ENCODE measurements around the gene FMN2.

FMN2 gene

DNA sequence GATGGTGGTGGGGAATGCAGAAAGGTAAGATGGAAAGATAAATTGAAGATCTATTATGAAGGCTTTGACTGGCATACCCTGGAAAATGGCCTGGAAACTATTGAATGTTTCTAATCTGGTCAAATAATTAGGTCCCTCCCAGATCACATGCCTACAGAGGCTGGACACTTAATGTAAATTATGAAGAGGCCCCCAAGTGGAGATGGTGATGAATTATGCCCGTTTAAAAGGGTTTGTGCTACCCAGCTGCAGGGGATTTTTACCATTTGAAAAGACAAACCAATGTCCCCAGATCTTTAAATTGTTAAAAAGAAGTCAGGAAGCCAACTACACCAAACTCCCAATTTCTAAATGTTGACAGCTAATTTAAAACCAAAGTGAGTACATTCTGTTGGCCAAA lies 35.7 kb upstream of the FMN2 start:
- Histone ChIP-seq H3K79me2 (ENCODE audit: low read length) (no peaks in the 10 kb centered on the region), H3K36me3 (replicated peaks; ENCODE audit: low read depth, low read length) (no peaks in the 10 kb centered on the region), H3K4me3 (ENCODE audit: low read length) (no peak overlapping the region), H3K4me2 (ENCODE audit: low read length) (no peak overlapping the region), H4K20me1 (ENCODE audit: insufficient read depth, low read length) (no peaks in the 10 kb centered on the region), H3K9me3 (ENCODE audit: insufficient read depth, low read length) (no peaks in the 10 kb centered on the region), H3K4me1 (ENCODE audit: low read length) (no peaks in the 10 kb centered on the region), H3K9ac (ENCODE audit: low read length) (no peak overlapping the region), H3K27me3 (ENCODE audit: low read depth, low read length) (no peaks in the 10 kb centered on the region), H3K27ac (ENCODE audit: low read length) (no peak overlapping the region), H2AFZ (ENCODE audit: low read depth, low read length) (no peak overlapping the region)
- TF ChIP-seq, protein P1, sequence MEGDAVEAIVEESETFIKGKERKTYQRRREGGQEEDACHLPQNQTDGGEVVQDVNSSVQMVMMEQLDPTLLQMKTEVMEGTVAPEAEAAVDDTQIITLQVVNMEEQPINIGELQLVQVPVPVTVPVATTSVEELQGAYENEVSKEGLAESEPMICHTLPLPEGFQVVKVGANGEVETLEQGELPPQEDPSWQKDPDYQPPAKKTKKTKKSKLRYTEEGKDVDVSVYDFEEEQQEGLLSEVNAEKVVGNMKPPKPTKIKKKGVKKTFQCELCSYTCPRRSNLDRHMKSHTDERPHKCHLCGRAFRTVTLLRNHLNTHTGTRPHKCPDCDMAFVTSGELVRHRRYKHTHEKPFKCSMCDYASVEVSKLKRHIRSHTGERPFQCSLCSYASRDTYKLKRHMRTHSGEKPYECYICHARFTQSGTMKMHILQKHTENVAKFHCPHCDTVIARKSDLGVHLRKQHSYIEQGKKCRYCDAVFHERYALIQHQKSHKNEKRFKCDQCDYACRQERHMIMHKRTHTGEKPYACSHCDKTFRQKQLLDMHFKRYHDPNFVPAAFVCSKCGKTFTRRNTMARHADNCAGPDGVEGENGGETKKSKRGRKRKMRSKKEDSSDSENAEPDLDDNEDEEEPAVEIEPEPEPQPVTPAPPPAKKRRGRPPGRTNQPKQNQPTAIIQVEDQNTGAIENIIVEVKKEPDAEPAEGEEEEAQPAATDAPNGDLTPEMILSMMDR (IDR thresholded peaks at IDR 0.05; ENCODE audit: low read depth, low read length): no peak
- TF ChIP-seq EZH2phosphoT487 (IDR thresholded peaks at IDR 0.05; ENCODE audit: low read depth): no peak

DNA sequence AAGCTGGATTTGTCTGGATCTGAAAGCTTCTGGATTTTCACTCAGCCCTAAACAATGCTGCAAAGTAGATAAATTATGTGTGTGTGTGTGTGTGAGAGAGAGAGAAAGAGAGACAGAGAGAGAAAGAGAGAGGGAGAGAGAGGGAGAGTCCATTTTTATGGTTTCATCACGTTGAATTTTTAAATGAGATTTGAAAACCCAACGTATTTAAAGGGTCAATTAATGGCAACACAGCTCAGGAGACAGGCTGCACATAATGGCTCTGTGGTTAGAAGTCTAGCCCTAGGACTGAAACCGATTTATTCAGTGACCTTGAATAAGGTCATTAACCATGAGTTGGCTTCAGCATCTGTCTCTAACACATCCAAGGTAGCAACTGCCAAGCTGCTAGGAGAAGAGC lies 35.3 kb upstream of the FMN2 start:
- H2AFZ ChIP-seq (ENCODE audit: low read depth, low read length): no peak overlapping the region
- no peaks in the 10 kb centered on the region for H3K36me3 ChIP-seq (replicated peaks; ENCODE audit: low read depth, low read length)
- H3K79me2 ChIP-seq (ENCODE audit: low read length): no peaks in the 10 kb centered on the region
- TF ChIP-seq, protein P1 (IDR thresholded peaks at IDR 0.05; ENCODE audit: low read depth, low read length): no peak
- TF ChIP-seq EZH2phosphoT487 (IDR thresholded peaks at IDR 0.05; ENCODE audit: low read depth): no peak
- no peak overlapping the region for H3K4me3 ChIP-seq (ENCODE audit: low read length)
- H3K9me3 ChIP-seq (ENCODE audit: insufficient read depth, low read length): no peaks in the 10 kb centered on the region
- no peaks in the 10 kb centered on the region for H3K4me1 ChIP-seq (ENCODE audit: low read length)
- no peak overlapping the region for H3K9ac ChIP-seq (ENCODE audit: low read length)
- no peak overlapping the region for H3K4me2 ChIP-seq (ENCODE audit: low read length)
- H4K20me1 ChIP-seq (ENCODE audit: insufficient read depth, low read length): no peaks in the 10 kb centered on the region
- H3K27me3 ChIP-seq (ENCODE audit: low read depth, low read length): no peaks in the 10 kb centered on the region
- H3K27ac ChIP-seq (ENCODE audit: low read length): no peak overlapping the region

GRCh38 chr1:240058049-240058448 lies 33.6 kb upstream of the FMN2 start:
- Histone ChIP-seq H3K27me3 (ENCODE audit: low read depth, low read length) (no peaks in the 10 kb centered on the region), H3K9me3 (ENCODE audit: insufficient read depth, low read length) (no peaks in the 10 kb centered on the region), H3K36me3 (replicated peaks; ENCODE audit: low read depth, low read length) (no peaks in the 10 kb centered on the region)

GRCh38 chr1:240068961-240069360 lies 22.7 kb upstream of the FMN2 start:
- H4K20me1 ChIP-seq (ENCODE audit: insufficient read depth, low read length): no peaks in the 10 kb centered on the region
- H3K79me2 ChIP-seq (ENCODE audit: low read length): no peaks in the 10 kb centered on the region
- TF ChIP-seq, protein P1 (IDR thresholded peaks at IDR 0.05; ENCODE audit: low read depth, low read length): no peak
- no peak for TF ChIP-seq EZH2phosphoT487 (IDR thresholded peaks at IDR 0.05; ENCODE audit: low read depth)

More at GRCh38 chr1:240058049-240058448, 33.6 kb upstream of the FMN2 start:
- H3K4me1 ChIP-seq (ENCODE audit: low read length): no peaks in the 10 kb centered on the region
- no peak overlapping the region for H3K27ac ChIP-seq (ENCODE audit: low read length)
- H4K20me1 ChIP-seq (ENCODE audit: insufficient read depth, low read length): no peaks in the 10 kb centered on the region
- H3K4me3 ChIP-seq (ENCODE audit: low read length): no peak overlapping the region
- no peak overlapping the region for H3K9ac ChIP-seq (ENCODE audit: low read length)
- TF ChIP-seq EZH2phosphoT487 (IDR thresholded peaks at IDR 0.05; ENCODE audit: low read depth): no peak
- TF ChIP-seq, protein P1 (IDR thresholded peaks at IDR 0.05; ENCODE audit: low read depth, low read length): no peak
- no peak overlapping the region for H2AFZ ChIP-seq (ENCODE audit: low read depth, low read length)
- no peak overlapping the region for H3K4me2 ChIP-seq (ENCODE audit: low read length)
- no peaks in the 10 kb centered on the region for H3K79me2 ChIP-seq (ENCODE audit: low read length)

More at GRCh38 chr1:240068961-240069360, 22.7 kb upstream of the FMN2 start:
- H2AFZ ChIP-seq (ENCODE audit: low read depth, low read length): no peak overlapping the region
- no peaks in the 10 kb centered on the region for H3K9me3 ChIP-seq (ENCODE audit: insufficient read depth, low read length)
- no peak overlapping the region for H3K4me3 ChIP-seq (ENCODE audit: low read length)
- no peaks in the 10 kb centered on the region for H3K27me3 ChIP-seq (ENCODE audit: low read depth, low read length)
- no peaks in the 10 kb centered on the region for H3K4me1 ChIP-seq (ENCODE audit: low read length)
- no peak overlapping the region for H3K4me2 ChIP-seq (ENCODE audit: low read length)
- H3K36me3 ChIP-seq (replicated peaks; ENCODE audit: low read depth, low read length): no peaks in the 10 kb centered on the region
- H3K9ac ChIP-seq (ENCODE audit: low read length): no peak overlapping the region
- no peak overlapping the region for H3K27ac ChIP-seq (ENCODE audit: low read length)
